GM21723 (cell line): ENCODE data around the gene AMZ1.

ENCODE experiments used
- ATAC-seq: cut with Tn5 transposase; IDR thresholded peaks from one replicate; pipeline ENCODE4 v1.9.1; 2021; ENCODE audit warnings: mild to moderate bottlenecking, moderate library complexity; ENCODE audit not compliant: unreplicated experiment

The AMZ1 gene

GRCh38 chr7:2764621-2765020 lies 76.6 kb downstream of the AMZ1 start:
- ATAC-seq: no peak
